Endothelial cell of umbilical vein (primary cell): ENCODE results near the gene ATG7.

ENCODE experiments used
- EZH2 ChIP-seq: IDR thresholded peaks from 2 replicates; pipeline ENCODE4 v1.6.1; 2012; ENCODE audit warnings: borderline replicate concordance, low read depth, mild to moderate bottlenecking, moderate library complexity, low read length, inconsistent platforms; ENCODE audit not compliant: severe bottlenecking
- FOS ChIP-seq: IDR thresholded peaks from 2 replicates; pipeline ENCODE4 v1.6.1; 2011; ENCODE audit warnings: mild to moderate bottlenecking, low read length, moderate library complexity, borderline replicate concordance; ENCODE audit not compliant: insufficient read depth
- MYC ChIP-seq: IDR thresholded peaks from one replicate; pipeline ENCODE4 v1.6.1; 2011; ENCODE audit warnings: mild to moderate bottlenecking, low read depth, low read length
- POLR2A ChIP-seq: IDR thresholded peaks from 2 replicates; pipeline ENCODE4 v1.6.1; 2012; ENCODE audit warnings: low read depth, mild to moderate bottlenecking, control low read depth, low read length
- POLR2AphosphoS5 ChIP-seq: IDR thresholded peaks from 2 replicates; pipeline ENCODE4 v1.6.1; 2012; ENCODE audit warnings: low read depth, mild to moderate bottlenecking, control low read depth, low read length, moderate library complexity; ENCODE audit not compliant: insufficient read depth
- TF ChIP-seq, protein P1 (sequence below): IDR thresholded peaks from 2 replicates; pipeline ENCODE4 v1.6.1; 2011; ENCODE audit not compliant: insufficient read depth, insufficient read length
- TF ChIP-seq, protein P2 (sequence below), 2 donors: IDR thresholded peaks; 1 replicate in 1 of 2; 2 replicates in 1 of 2; pipeline ENCODE4 v1.5.1; 2011; ENCODE audit warnings: low read length in 2 of 2, mild to moderate bottlenecking in 2 of 2, moderate library complexity in 2 of 2, control low read depth in 1 of 2, inconsistent platforms in 1 of 2, low read depth in 1 of 2; ENCODE audit not compliant: insufficient read depth in 1 of 2; ENCODE audit errors: extremely low read depth in 1 of 2

DNA sequence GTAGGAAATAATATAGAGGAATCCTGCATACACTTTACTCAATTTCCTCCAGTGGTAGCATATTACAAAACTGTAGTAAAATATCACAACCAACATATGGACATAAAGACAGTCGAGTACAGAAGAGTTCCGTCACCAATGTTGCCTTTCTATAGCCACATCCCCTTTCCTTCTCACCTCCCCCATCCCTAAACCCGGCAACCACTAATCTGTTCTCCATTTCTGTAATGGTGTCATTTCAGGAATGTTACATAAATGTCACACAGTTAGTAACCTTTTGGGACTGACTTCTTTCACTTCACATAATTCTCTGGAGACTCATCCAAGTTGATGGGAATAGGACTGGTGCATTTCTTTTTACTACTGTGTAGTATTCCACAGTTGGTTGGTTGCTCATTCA is 41.4 kb upstream of the ATG7 start:
- TF ChIP-seq, protein P1, sequence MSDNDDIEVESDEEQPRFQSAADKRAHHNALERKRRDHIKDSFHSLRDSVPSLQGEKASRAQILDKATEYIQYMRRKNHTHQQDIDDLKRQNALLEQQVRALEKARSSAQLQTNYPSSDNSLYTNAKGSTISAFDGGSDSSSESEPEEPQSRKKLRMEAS, result no peak
- TF ChIP-seq, protein P2, sequence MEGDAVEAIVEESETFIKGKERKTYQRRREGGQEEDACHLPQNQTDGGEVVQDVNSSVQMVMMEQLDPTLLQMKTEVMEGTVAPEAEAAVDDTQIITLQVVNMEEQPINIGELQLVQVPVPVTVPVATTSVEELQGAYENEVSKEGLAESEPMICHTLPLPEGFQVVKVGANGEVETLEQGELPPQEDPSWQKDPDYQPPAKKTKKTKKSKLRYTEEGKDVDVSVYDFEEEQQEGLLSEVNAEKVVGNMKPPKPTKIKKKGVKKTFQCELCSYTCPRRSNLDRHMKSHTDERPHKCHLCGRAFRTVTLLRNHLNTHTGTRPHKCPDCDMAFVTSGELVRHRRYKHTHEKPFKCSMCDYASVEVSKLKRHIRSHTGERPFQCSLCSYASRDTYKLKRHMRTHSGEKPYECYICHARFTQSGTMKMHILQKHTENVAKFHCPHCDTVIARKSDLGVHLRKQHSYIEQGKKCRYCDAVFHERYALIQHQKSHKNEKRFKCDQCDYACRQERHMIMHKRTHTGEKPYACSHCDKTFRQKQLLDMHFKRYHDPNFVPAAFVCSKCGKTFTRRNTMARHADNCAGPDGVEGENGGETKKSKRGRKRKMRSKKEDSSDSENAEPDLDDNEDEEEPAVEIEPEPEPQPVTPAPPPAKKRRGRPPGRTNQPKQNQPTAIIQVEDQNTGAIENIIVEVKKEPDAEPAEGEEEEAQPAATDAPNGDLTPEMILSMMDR (IDR thresholded peaks at IDR 0.05; ENCODE audit: extremely low read depth in 1 of 2, insufficient read depth in 1 of 2, low read depth in 1 of 2, low read length in 2 of 2), result no peak
- TF ChIP-seq POLR2A (no peak), POLR2AphosphoS5 (no peak), MYC (no peak), EZH2 (no peak), FOS (no peak)
